GM18861 (cell line): ENCODE results near the gene ASMT.
A peak's percentile ranks its signal among the peaks of the same experiment; 100 is the strongest.
"Not testable (repeated sequence)": the region's sequence is repeated elsewhere in the genome, so short reads cannot be mapped to it uniquely, and the experiment has no call there.

Experiments used
- ATAC-seq: cut with Tn5 transposase; IDR thresholded peaks from one replicate; pipeline ENCODE4 v1.9.1; 2021; ENCODE audit not compliant: unreplicated experiment

The ASMT gene

GRCh38 chrX:1646009-1646408 is 31.1 kb downstream of the ASMT start:
- ATAC-seq: no peak

GRCh38 chrX:1649621-1650020 is 34.8 kb downstream of the ASMT start:
- ATAC-seq: no peak

- ATAC-seq: not testable (repeated sequence)
Observed at GRCh38 chrX:1652011-1652811, 37.4 kb downstream of the ASMT start.

GRCh38 chrX:1656379-1656778 is 41.5 kb downstream of the ASMT start:
- ATAC-seq: no peak

- ATAC-seq: peak; percentile 56
Observed at GRCh38 chrX:1657367-1658070, 42.7 kb downstream of the ASMT start.

- no peak for ATAC-seq
Observed at GRCh38 chrX:1658071-1658491, 43.2 kb downstream of the ASMT start.

- no peak for ATAC-seq
Observed at GRCh38 chrX:1659664-1660461, 45.0 kb downstream of the ASMT start.

GRCh38 chrX:1661048-1661921 is 46.4 kb downstream of the ASMT start:
- no peak for ATAC-seq

- no peak for ATAC-seq
Observed at GRCh38 chrX:1661922-1662221, 47.0 kb downstream of the ASMT start.

- ATAC-seq: no peak
Observed at GRCh38 chrX:1667566-1667965, 52.7 kb downstream of the ASMT start.

GRCh38 chrX:1673337-1673736 is 58.5 kb downstream of the ASMT start:
- no peak for ATAC-seq

GRCh38 chrX:1676866-1677265 is 62.0 kb downstream of the ASMT start:
- ATAC-seq: no peak

GRCh38 chrX:1679238-1679637 is 64.4 kb downstream of the ASMT start:
- ATAC-seq: no peak

- no peak for ATAC-seq
Observed at GRCh38 chrX:1681439-1681838, 66.6 kb downstream of the ASMT start.

GRCh38 chrX:1681856-1682255 is 67.0 kb downstream of the ASMT start:
- ATAC-seq: not testable (repeated sequence)

- ATAC-seq: not testable (repeated sequence)
Observed at GRCh38 chrX:1682501-1682900, 67.6 kb downstream of the ASMT start.

GRCh38 chrX:1684883-1685282 is 70.0 kb downstream of the ASMT start:
- not testable (repeated sequence) for ATAC-seq

- not testable (repeated sequence) for ATAC-seq
Observed at GRCh38 chrX:1685444-1685880, 70.6 kb downstream of the ASMT start.

GRCh38 chrX:1686642-1687041 is 71.8 kb downstream of the ASMT start:
- no peak for ATAC-seq
